HUES64 (cell line): ENCODE data around the gene LCOR.
A peak's percentile ranks its signal among the peaks of the same experiment; 100 is the strongest.
"Not testable (repeated sequence)": the region's sequence is repeated elsewhere in the genome, so short reads cannot be mapped to it uniquely, and the experiment has no call there.

Experiments
- H3K27ac ChIP-seq: 2 replicates; pipeline ENCODE4 v1.7.0; 2013; ENCODE audit warnings: low read depth, low read length, inconsistent platforms
- H3K27me3 ChIP-seq: 2 replicates; pipeline ENCODE4 v1.6.1; 2013; ENCODE audit warnings: mild to moderate bottlenecking, low read length; ENCODE audit not compliant: insufficient read depth
- H3K36me3 ChIP-seq: 2 replicates; pipeline ENCODE4 v1.6.1; 2013; ENCODE audit warnings: mild to moderate bottlenecking, low read length; ENCODE audit not compliant: insufficient read depth
- H3K4me1 ChIP-seq: 2 replicates; pipeline ENCODE4 v1.6.1; 2013; ENCODE audit warnings: mild to moderate bottlenecking, low read length, moderate library complexity; ENCODE audit not compliant: insufficient read depth
- H3K4me3 ChIP-seq: 2 replicates; pipeline ENCODE4 v1.5.1; 2013; ENCODE audit warnings: mild to moderate bottlenecking, low read length, moderate library complexity
- H3K9ac ChIP-seq: 2 replicates; pipeline ENCODE4 v1.6.1; 2013; ENCODE audit warnings: mild to moderate bottlenecking, low read depth, low read length
- H3K9me3 ChIP-seq: 2 replicates; pipeline ENCODE4 v1.6.1; 2013; ENCODE audit warnings: low read depth, low read length; ENCODE audit not compliant: insufficient read depth
- WGBS: fragments of 150-250, 120-280 bp; methylation state at CpG from one replicate; pipeline ENCODE4 v1.1.7; 2013; ENCODE audit warnings: missing lambda C conversion rate; 5-methylcytosine and 5-hydroxymethylcytosine counted together

LCOR gene

GRCh38 chr10:97025613-97026242, 193.6 kb downstream of the LCOR start:
- Histone ChIP-seq H3K4me3 (no peak overlapping the region), H3K9ac (no peak overlapping the region), H3K4me1 (0 out of 2 replicates have a peak, but pooled peaks cover 3% of the 10 kb centered on the region), H3K27me3 (no peaks in the 10 kb centered on the region), H3K27ac (no peak overlapping the region), H3K9me3 (no peaks in the 10 kb centered on the region), H3K36me3 (no peaks in the 10 kb centered on the region)
- 66% methylated on average over 9 of the region's 9 CpGs for WGBS

GRCh38 chr10:97028126-97028831, 196.2 kb downstream of the LCOR start:
- no peaks in the 10 kb centered on the region for H3K27me3 ChIP-seq
- no peaks in the 10 kb centered on the region for H3K36me3 ChIP-seq
- peaks cover 13% of the 10 kb centered on the region; the same call in 1 of the 2 replicates for H3K4me1 ChIP-seq
- H3K27ac ChIP-seq = no peak overlapping the region
- no peak overlapping the region for H3K4me3 ChIP-seq
- H3K9ac ChIP-seq = no peak overlapping the region
- whole genome bisulfite sequencing = 91% methylated on average over 1 of the region's 2 CpGs
- no peaks in the 10 kb centered on the region for H3K9me3 ChIP-seq

GRCh38 chr10:97028832-97029178, 196.7 kb downstream of the LCOR start:
- Histone ChIP-seq H3K27me3 (no peaks in the 10 kb centered on the region), H3K9ac (no peak overlapping the region), H3K4me1 (peaks cover 13% of the 10 kb centered on the region; the same call in 1 of the 2 replicates), H3K9me3 (no peaks in the 10 kb centered on the region), H3K27ac (no peak overlapping the region), H3K36me3 (no peaks in the 10 kb centered on the region), H3K4me3 (no peak overlapping the region)
- WGBS = 96% methylated on average over 3 of the region's 3 CpGs

GRCh38 chr10:97029271-97029670, 197.2 kb downstream of the LCOR start:
- Histone ChIP-seq H3K9me3 (no peaks in the 10 kb centered on the region), H3K36me3 (no peaks in the 10 kb centered on the region), H3K27me3 (no peaks in the 10 kb centered on the region), H3K4me3 (no peak overlapping the region), H3K9ac (no peak overlapping the region), H3K4me1 (peaks cover 15% of the 10 kb centered on the region; the same call in 1 of the 2 replicates), H3K27ac (no peak overlapping the region)
- WGBS = 88% methylated on average over 3 of the region's 3 CpGs

GRCh38 chr10:97030894-97031293, 198.8 kb downstream of the LCOR start:
- Histone ChIP-seq H3K4me1 (peaks cover 17% of the 10 kb centered on the region; the same call in 1 of the 2 replicates), H3K9me3 (no peaks in the 10 kb centered on the region), H3K36me3 (no peaks in the 10 kb centered on the region), H3K9ac (no peak overlapping the region), H3K27ac (no peak overlapping the region), H3K4me3 (no peak overlapping the region), H3K27me3 (no peaks in the 10 kb centered on the region)
- 37% methylated on average over 6 of the region's 6 CpGs for WGBS

- peaks cover 17% of the 10 kb centered on the region; the same call in 1 of the 2 replicates for H3K4me1 ChIP-seq
- no peak overlapping the region for H3K9ac ChIP-seq
- H3K36me3 ChIP-seq = no peaks in the 10 kb centered on the region
- 85% methylated on average over 11 of the region's 11 CpGs for WGBS
- no peaks in the 10 kb centered on the region for H3K9me3 ChIP-seq
- no peaks in the 10 kb centered on the region for H3K27me3 ChIP-seq
- H3K4me3 ChIP-seq = no peak overlapping the region
- no peak overlapping the region for H3K27ac ChIP-seq
Measured at GRCh38 chr10:97031459-97031858, 199.4 kb downstream of the LCOR start.

GRCh38 chr10:97032624-97033023, 200.5 kb downstream of the LCOR start:
- 33% methylated on average over 7 of the region's 7 CpGs for WGBS
- H3K4me3 ChIP-seq = no peak overlapping the region
- H3K36me3 ChIP-seq = no peaks in the 10 kb centered on the region
- H3K4me1 ChIP-seq = peaks cover 19% of the 10 kb centered on the region
- H3K27me3 ChIP-seq = no peaks in the 10 kb centered on the region
- no peaks in the 10 kb centered on the region for H3K9me3 ChIP-seq
- H3K9ac ChIP-seq = 0 out of 2 replicates have a peak overlapping the region, but pooled peaks have one; percentile 27
- H3K27ac ChIP-seq = no peak overlapping the region; the same call in 1 of the 2 replicates

GRCh38 chr10:97033841-97034240, 201.7 kb downstream of the LCOR start:
- not testable (repeated sequence) for H3K9me3 ChIP-seq, H3K9ac ChIP-seq, H3K4me3 ChIP-seq, H3K27ac ChIP-seq, H3K27me3 ChIP-seq, H3K36me3 ChIP-seq
- peaks cover 23% of the 10 kb centered on the region for H3K4me1 ChIP-seq
- WGBS = 89% methylated on average over 9 of the region's 9 CpGs

- H3K27ac ChIP-seq = no peak overlapping the region
- H3K4me3 ChIP-seq = no peak overlapping the region
- H3K9ac ChIP-seq = no peak overlapping the region
- H3K27me3 ChIP-seq = no peaks in the 10 kb centered on the region; the same call in 1 of the 2 replicates
- H3K36me3 ChIP-seq = no peaks in the 10 kb centered on the region
- H3K4me1 ChIP-seq = peaks cover 23% of the 10 kb centered on the region
- WGBS = 78% methylated on average over 7 of the region's 7 CpGs
- H3K9me3 ChIP-seq = no peaks in the 10 kb centered on the region
Measured at GRCh38 chr10:97034301-97034700, 202.2 kb downstream of the LCOR start.

- no peaks in the 10 kb centered on the region for H3K36me3 ChIP-seq
- no peak overlapping the region for H3K27ac ChIP-seq
- peaks cover 23% of the 10 kb centered on the region for H3K4me1 ChIP-seq
- H3K9me3 ChIP-seq = no peaks in the 10 kb centered on the region
- no peaks in the 10 kb centered on the region; the same call in 1 of the 2 replicates for H3K27me3 ChIP-seq
- WGBS = 90% methylated on average over 18 of the region's 18 CpGs
- H3K4me3 ChIP-seq = no peak overlapping the region
- H3K9ac ChIP-seq = no peak overlapping the region
Measured at GRCh38 chr10:97034958-97035769, 203.1 kb downstream of the LCOR start.
